Measurements from ENCODE around the gene HOXC12.

DNA sequence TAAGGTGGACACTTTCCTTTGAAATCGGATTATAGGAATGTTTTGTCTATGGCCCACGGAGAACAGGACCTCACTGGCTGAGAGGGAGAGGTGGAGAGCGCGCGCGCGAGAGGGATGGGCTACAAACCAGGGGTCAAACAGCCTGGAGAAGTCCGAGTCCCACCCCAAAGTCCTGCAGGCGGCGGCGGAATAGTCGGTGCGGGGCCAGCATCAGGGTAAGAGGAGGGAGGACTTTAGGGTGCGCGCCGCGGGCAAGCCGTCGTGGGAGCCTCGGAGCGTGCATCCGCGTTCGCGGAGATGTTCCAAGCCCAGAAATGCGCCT is 50.8 kb downstream of the HOXC12 start:
- TF ChIP-seq, protein P1, sequence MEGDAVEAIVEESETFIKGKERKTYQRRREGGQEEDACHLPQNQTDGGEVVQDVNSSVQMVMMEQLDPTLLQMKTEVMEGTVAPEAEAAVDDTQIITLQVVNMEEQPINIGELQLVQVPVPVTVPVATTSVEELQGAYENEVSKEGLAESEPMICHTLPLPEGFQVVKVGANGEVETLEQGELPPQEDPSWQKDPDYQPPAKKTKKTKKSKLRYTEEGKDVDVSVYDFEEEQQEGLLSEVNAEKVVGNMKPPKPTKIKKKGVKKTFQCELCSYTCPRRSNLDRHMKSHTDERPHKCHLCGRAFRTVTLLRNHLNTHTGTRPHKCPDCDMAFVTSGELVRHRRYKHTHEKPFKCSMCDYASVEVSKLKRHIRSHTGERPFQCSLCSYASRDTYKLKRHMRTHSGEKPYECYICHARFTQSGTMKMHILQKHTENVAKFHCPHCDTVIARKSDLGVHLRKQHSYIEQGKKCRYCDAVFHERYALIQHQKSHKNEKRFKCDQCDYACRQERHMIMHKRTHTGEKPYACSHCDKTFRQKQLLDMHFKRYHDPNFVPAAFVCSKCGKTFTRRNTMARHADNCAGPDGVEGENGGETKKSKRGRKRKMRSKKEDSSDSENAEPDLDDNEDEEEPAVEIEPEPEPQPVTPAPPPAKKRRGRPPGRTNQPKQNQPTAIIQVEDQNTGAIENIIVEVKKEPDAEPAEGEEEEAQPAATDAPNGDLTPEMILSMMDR (conservative IDR thresholded peaks at IDR 0.05 in 1 of 2, IDR thresholded peaks at IDR 0.05 in 1 of 2; ENCODE audit: extremely low read depth in 1 of 2, insufficient read depth in 1 of 2, low read depth in 1 of 2, low read length in 2 of 2) = no peak
- TF ChIP-seq EZH2 (IDR thresholded peaks at IDR 0.05; ENCODE audit: borderline replicate concordance, low read length) = no peak
